ENCODE data around the gene DCLRE1B. TPM values are rescaled to one million over a fixed set of nuclear protein-coding genes. Genes with fewer than 3 reads are reported as not detected.

DCLRE1B gene
- polyA plus RNA-seq, 1 experiment, result 2.7 TPM

- no peak overlapping the region for H3K4me3 ChIP-seq (ENCODE audit: low read depth, low read length)
- TF ChIP-seq, protein P1, sequence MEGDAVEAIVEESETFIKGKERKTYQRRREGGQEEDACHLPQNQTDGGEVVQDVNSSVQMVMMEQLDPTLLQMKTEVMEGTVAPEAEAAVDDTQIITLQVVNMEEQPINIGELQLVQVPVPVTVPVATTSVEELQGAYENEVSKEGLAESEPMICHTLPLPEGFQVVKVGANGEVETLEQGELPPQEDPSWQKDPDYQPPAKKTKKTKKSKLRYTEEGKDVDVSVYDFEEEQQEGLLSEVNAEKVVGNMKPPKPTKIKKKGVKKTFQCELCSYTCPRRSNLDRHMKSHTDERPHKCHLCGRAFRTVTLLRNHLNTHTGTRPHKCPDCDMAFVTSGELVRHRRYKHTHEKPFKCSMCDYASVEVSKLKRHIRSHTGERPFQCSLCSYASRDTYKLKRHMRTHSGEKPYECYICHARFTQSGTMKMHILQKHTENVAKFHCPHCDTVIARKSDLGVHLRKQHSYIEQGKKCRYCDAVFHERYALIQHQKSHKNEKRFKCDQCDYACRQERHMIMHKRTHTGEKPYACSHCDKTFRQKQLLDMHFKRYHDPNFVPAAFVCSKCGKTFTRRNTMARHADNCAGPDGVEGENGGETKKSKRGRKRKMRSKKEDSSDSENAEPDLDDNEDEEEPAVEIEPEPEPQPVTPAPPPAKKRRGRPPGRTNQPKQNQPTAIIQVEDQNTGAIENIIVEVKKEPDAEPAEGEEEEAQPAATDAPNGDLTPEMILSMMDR (IDR thresholded peaks at IDR 0.05; ENCODE audit: low read depth, low read length), result peak; percentile 23; the same call in 1 of the 2 replicates
- ChIA-PET POLR2A (no interaction called here), CTCF (interaction anchor here (0.8 to 1.0 kb wide), 2 partner anchors 39 to 802 kb away, joined by 3 to 6 read pairs; partner anchors contain the start of gene LRIG2)
- H3K9me3 ChIP-seq (ENCODE audit: control insufficient read depth, insufficient read depth, low read length), result no peaks in the 10 kb centered on the region
- DNase-seq (ENCODE audit: low read depth, low spot score), result no peak
- no peak overlapping the region for H3K27ac ChIP-seq (ENCODE audit: low read depth, low read length)
- H3K27me3 ChIP-seq (ENCODE audit: control insufficient read depth, insufficient read depth, low read length), result no peaks in the 10 kb centered on the region
These were observed 30.9 kb upstream of the DCLRE1B start for GRCh38 chr1:113874012-113874879.

GRCh38 chr1:113875714-113876113 is 29.4 kb upstream of the DCLRE1B start:
- no peaks in the 10 kb centered on the region for H3K27me3 ChIP-seq (ENCODE audit: control insufficient read depth, insufficient read depth, low read length)
- ChIA-PET CTCF (no interaction called here), POLR2A (interaction anchor here (0.6 kb wide), 1 partner anchor 22 kb away, joined by 5 read pairs; no protein-coding TSS in a partner anchor)
- H3K9me3 ChIP-seq (ENCODE audit: control insufficient read depth, insufficient read depth, low read length), result no peaks in the 10 kb centered on the region
- TF ChIP-seq, protein P1 (IDR thresholded peaks at IDR 0.05; ENCODE audit: low read depth, low read length), result no peak
- H3K4me3 ChIP-seq (ENCODE audit: low read depth, low read length), result no peak overlapping the region
- no peak for DNase-seq (ENCODE audit: low read depth, low spot score)
- no peak overlapping the region for H3K27ac ChIP-seq (ENCODE audit: low read depth, low read length)

DNA sequence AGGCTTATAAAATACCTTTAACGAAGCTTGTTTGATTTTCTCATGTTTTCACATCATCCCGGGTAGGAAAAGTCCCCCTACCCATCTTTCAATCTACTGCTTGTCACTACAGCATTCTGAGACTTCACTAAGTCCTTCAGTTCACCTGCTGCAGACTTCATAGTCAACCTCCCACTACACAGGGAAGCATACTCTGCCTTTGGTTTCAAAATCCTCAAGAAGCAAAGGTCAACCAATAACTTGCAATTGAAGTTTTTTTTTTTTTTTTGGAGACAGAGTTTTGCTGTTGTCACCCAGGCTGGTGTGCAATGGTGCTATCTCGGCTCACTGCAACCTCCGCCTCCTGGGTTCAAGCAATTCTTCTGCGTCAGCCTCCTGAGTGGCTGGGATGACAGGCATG is 28.9 kb upstream of the DCLRE1B start:
- ChIA-PET CTCF (no interaction called here), POLR2A (no interaction called here)
- Histone ChIP-seq H3K4me3 (ENCODE audit: low read depth, low read length) (no peak overlapping the region), H3K9me3 (ENCODE audit: control insufficient read depth, insufficient read depth, low read length) (no peaks in the 10 kb centered on the region), H3K27ac (ENCODE audit: low read depth, low read length) (no peak overlapping the region), H3K27me3 (ENCODE audit: control insufficient read depth, insufficient read depth, low read length) (no peaks in the 10 kb centered on the region)
- TF ChIP-seq, protein P1 (IDR thresholded peaks at IDR 0.05; ENCODE audit: low read depth, low read length), result no peak
- no peak for DNase-seq (ENCODE audit: low read depth, low spot score)

GRCh38 chr1:113879739-113880038 is 25.4 kb upstream of the DCLRE1B start:
- Histone ChIP-seq H3K27ac (ENCODE audit: low read depth, low read length) (no peak overlapping the region), H3K4me3 (ENCODE audit: low read depth, low read length) (no peak overlapping the region), H3K9me3 (ENCODE audit: control insufficient read depth, insufficient read depth, low read length) (no peaks in the 10 kb centered on the region), H3K27me3 (ENCODE audit: control insufficient read depth, insufficient read depth, low read length) (no peaks in the 10 kb centered on the region)
- POLR2A ChIA-PET, result no interaction called here
- CTCF ChIA-PET, result interaction anchor here (1.2 to 1.8 kb wide), 3 partner anchors 44 to 807 kb away, joined by 5 to 7 read pairs (median 7); partner anchors contain the start of gene LRIG2
- TF ChIP-seq, protein P1 (IDR thresholded peaks at IDR 0.05; ENCODE audit: low read depth, low read length), result no peak
- no peak for DNase-seq (ENCODE audit: low read depth, low spot score)

DNA sequence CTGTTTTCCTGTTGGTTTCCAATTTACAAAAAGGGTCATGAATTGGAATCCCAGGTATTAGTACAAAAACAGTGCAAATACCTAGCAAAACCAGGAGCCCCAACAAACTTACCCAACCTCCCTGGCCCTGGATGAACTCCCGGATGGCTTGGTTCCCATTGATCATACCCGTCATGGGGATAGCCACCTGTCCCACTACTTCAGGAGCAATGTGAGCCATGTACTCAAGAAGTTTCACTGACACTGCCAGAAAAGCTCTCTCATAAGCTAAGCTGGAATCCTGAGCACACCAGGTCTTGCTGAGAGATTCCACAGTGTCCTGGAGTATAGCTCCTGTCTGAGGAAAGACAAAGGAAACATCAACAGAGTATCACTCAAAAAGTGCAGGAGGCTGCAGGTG is 23.5 kb upstream of the DCLRE1B start:
- ChIA-PET POLR2A (no interaction called here), CTCF (no interaction called here)
- H3K4me3 ChIP-seq (ENCODE audit: low read depth, low read length), result no peak overlapping the region
- DNase-seq (ENCODE audit: low read depth, low spot score), result no peak
- TF ChIP-seq, protein P1 (IDR thresholded peaks at IDR 0.05; ENCODE audit: low read depth, low read length), result no peak
- H3K9me3 ChIP-seq (ENCODE audit: control insufficient read depth, insufficient read depth, low read length), result no peaks in the 10 kb centered on the region
- no peaks in the 10 kb centered on the region for H3K27me3 ChIP-seq (ENCODE audit: control insufficient read depth, insufficient read depth, low read length)
- H3K27ac ChIP-seq (ENCODE audit: low read depth, low read length), result no peak overlapping the region
